Gastrocnemius medialis (tissue), 4 donors: Measurements from ENCODE around the gene FCHSD2.

Source experiments
- POLR2A ChIP-seq, 2 donors: fragments of 450-650 bp; IDR thresholded peaks; one replicate each; pipeline ENCODE4 v1.6.1; 2017; ENCODE audit warnings: antibody characterized with exemption in 2 of 2, mild to moderate bottlenecking in 2 of 2, moderate library complexity in 2 of 2
- TF ChIP-seq, protein P1 (sequence below), 5 experiments: fragments of 450-650 bp in 3 of 5; fragments of 200-600 bp in 2 of 5; sonication (generic) in 2 of 5; IDR thresholded peaks in 4 of 5; conservative IDR thresholded peaks in 1 of 5; 1 replicate in 4 of 5; 2 replicates in 1 of 5; pipeline ENCODE4 v1.5.1; 2016 to 2019; ENCODE audit warnings: antibody characterized with exemption in 5 of 5, mild to moderate bottlenecking in 3 of 5, moderate library complexity in 3 of 5

DNA sequence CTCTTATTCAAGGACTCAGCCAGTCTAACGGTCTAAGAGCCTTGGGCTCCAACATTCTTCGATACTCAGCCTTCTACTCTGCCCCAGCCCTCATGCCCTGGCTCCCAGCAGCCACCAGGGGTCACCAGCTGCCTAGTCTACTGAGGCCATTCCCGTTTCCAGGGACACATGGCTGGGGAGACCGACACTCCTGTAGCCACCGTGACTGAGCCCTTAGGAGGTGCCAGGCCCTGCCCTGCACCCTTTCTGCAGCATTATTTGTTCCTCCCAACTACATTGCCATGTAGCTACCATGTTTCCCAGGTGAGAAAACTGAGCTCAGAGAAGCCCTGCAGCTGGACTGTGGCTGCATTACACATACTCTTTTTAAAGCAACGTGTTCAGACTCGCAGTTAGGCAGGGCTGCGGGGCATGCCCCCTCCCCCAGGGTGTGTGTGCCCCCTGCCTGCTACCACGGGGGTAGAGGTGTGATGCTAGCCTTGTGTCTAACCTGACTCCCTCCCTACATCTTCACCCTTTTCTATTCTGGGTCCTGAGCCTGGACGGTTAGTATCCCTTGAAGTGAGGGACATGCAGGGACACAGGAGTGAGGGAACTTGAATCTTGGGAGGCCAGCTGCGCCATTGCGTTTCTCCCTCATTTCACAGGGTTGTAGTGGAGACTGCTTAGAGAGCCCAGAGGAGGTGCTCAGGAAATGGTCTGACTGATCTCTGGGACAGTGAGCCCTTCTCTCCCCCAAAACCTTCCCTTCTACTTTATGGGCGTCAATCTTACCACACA is 310.4 kb downstream of the FCHSD2 start:
- TF ChIP-seq, protein P1, sequence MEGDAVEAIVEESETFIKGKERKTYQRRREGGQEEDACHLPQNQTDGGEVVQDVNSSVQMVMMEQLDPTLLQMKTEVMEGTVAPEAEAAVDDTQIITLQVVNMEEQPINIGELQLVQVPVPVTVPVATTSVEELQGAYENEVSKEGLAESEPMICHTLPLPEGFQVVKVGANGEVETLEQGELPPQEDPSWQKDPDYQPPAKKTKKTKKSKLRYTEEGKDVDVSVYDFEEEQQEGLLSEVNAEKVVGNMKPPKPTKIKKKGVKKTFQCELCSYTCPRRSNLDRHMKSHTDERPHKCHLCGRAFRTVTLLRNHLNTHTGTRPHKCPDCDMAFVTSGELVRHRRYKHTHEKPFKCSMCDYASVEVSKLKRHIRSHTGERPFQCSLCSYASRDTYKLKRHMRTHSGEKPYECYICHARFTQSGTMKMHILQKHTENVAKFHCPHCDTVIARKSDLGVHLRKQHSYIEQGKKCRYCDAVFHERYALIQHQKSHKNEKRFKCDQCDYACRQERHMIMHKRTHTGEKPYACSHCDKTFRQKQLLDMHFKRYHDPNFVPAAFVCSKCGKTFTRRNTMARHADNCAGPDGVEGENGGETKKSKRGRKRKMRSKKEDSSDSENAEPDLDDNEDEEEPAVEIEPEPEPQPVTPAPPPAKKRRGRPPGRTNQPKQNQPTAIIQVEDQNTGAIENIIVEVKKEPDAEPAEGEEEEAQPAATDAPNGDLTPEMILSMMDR (IDR thresholded peaks at IDR 0.05 in 4 of 5, conservative IDR thresholded peaks at IDR 0.05 in 1 of 5) = peak; percentile 94 to 97 (median 96)
- TF ChIP-seq POLR2A (IDR thresholded peaks at IDR 0.05) = no peak
